Fibroblast of lung (primary cell): ENCODE results near the gene PEX11B. TPM values are rescaled to one million over a fixed set of nuclear protein-coding genes. Genes with fewer than 3 reads are reported as not detected.
A peak's percentile ranks its signal among the peaks of the same experiment; 100 is the strongest.

Experiments
- DNase-seq, 2 donors: peaks; one replicate each; pipeline versions ENCODE4 v3.0.0 to v3.0.0-alpha.2; 2010; ENCODE audit warnings: low read depth in 2 of 2
- H2AFZ ChIP-seq: 2 replicates; pipeline ENCODE4 v1.5.1; 2012; ENCODE audit warnings: low read length, control low read depth, inconsistent platforms
- H3K27ac ChIP-seq: 2 replicates; pipeline ENCODE4 v1.5.1; 2011; ENCODE audit warnings: low read length, control low read depth; ENCODE audit not compliant: insufficient read depth
- H3K27me3 ChIP-seq: 2 replicates; pipeline ENCODE4 v1.5.1; 2011; ENCODE audit warnings: mild to moderate bottlenecking, low read length; ENCODE audit not compliant: control insufficient read depth, insufficient read depth
- H3K36me3 ChIP-seq: 2 replicates; pipeline ENCODE4 v1.5.1; 2011; ENCODE audit warnings: low read length; ENCODE audit not compliant: control insufficient read depth, insufficient read depth
- H3K4me1 ChIP-seq: 2 replicates; pipeline ENCODE4 v1.5.1; 2011; ENCODE audit warnings: low read length; ENCODE audit not compliant: control insufficient read depth, insufficient read depth; ENCODE audit errors: extremely low read depth
- H3K4me2 ChIP-seq: 2 replicates; pipeline ENCODE4 v1.5.1; 2011; ENCODE audit warnings: low read length, control low read depth; ENCODE audit not compliant: insufficient read depth; ENCODE audit errors: extremely low read depth
- H3K4me3 ChIP-seq, 4 experiments: fragments of 200-600 bp in 1 of 4; sonication (generic) in 1 of 4; replicated peaks in 1 of 4; 2 replicates each; pipeline ENCODE4 v1.5.1; 2011 to 2016; ENCODE audit warnings: low read length in 4 of 4, low read depth in 3 of 4, mild to moderate bottlenecking in 3 of 4, control low read depth in 2 of 4, inconsistent platforms in 1 of 4, mixed read lengths in 1 of 4; ENCODE audit not compliant: insufficient read depth in 1 of 4; ENCODE audit errors: control extremely low read depth in 1 of 4
- H3K79me2 ChIP-seq: 2 replicates; pipeline ENCODE4 v1.5.1; 2012; ENCODE audit warnings: mild to moderate bottlenecking, low read length, inconsistent platforms; ENCODE audit not compliant: control insufficient read depth, insufficient read depth
- H3K9ac ChIP-seq: 2 replicates; pipeline ENCODE4 v1.5.1; 2011; ENCODE audit warnings: mild to moderate bottlenecking, low read length, control low read depth; ENCODE audit not compliant: insufficient read depth
- H3K9me3 ChIP-seq: 2 replicates; pipeline ENCODE4 v1.5.1; 2012; ENCODE audit warnings: low read depth, low read length; ENCODE audit not compliant: control insufficient read depth, insufficient read depth
- H4K20me1 ChIP-seq: 2 replicates; pipeline ENCODE4 v1.5.1; 2011; ENCODE audit warnings: low read length; ENCODE audit not compliant: control insufficient read depth, insufficient read depth; ENCODE audit errors: extremely low read depth
- EZH2 ChIP-seq: IDR thresholded peaks from 2 replicates; pipeline ENCODE4 v1.5.1; 2012; ENCODE audit warnings: low read length, control low read depth, mild to moderate bottlenecking; ENCODE audit errors: missing control alignments
- polyA plus RNA-seq, 2 donors: library from polyadenylated mRNA; depleted of rRNA in 1 of 2; stranded (reverse) in 1 of 2; unstranded in 1 of 2; fragments of >200 nt; gene quantifications; 2 replicates each; pipeline ENCODE4 v1.2.1, GENCODE V29; 2011 to 2012; ENCODE audit warnings: missing spikeins in 1 of 2
- total RNA-seq: library from RNA; depleted of rRNA; stranded (reverse); fragments of >200 nt; gene quantifications from 2 replicates; pipeline ENCODE4 v1.2.1, GENCODE V29; 2014
- TF ChIP-seq, protein P1 (sequence below), 2 donors: IDR thresholded peaks in 1 of 2; conservative IDR thresholded peaks in 1 of 2; 1 replicate in 1 of 2; 2 replicates in 1 of 2; pipeline ENCODE4 v1.5.1; 2011 to 2012; ENCODE audit warnings: low read length in 2 of 2, control low read depth in 1 of 2, inconsistent platforms in 1 of 2, low read depth in 1 of 2, mild to moderate bottlenecking in 1 of 2

Gene PEX11B
- total and polyA plus RNA-seq, 2 donors (not counting 1 experiment from before 2014, with no cell fraction given) = 28.2 to 34.3 TPM

DNA sequence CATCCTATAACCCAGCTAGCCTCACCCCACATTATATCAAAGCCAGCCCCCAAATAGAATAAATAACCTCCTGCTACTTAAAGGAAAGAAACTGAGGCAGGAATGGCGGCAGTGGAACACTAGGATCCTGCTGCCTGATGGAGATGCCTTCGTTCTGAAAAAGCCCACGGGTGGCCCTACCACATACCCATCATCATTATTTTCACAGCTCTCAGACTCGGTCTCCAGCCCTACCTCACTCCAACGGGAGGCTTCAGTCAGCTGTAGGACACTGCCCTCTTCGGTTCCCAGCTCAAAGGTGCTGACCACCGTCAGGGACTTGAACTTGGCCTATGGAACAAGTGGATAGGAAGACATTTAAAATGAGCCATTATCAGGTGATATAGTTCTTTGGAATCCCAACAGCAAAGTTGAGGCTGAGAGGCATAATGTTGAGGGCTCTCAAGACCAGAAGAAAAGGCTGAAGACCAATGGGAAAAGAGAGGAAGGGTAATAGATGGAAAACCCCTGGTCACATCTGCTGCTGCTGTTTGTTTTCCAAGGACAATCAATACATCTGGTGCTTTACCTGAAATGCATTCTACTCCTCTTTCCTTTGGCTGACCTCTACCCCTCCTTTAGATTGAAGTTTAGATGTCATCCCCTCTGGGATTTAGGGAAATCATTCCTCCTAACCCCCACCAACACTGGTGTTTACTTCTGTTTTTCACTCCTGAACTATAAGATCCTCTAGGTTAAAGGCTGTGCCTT is 25.0 kb downstream of the PEX11B start:
- Histone ChIP-seq H2AFZ (no peak overlapping the region), H3K4me3 (no peak overlapping the region), H4K20me1 (no peaks in the 10 kb centered on the region), H3K9ac (no peak overlapping the region), H3K4me1 (peaks cover 19% of the 10 kb centered on the region), H3K27ac (no peak overlapping the region), H3K36me3 (no peaks in the 10 kb centered on the region), H3K79me2 (no peaks in the 10 kb centered on the region), H3K4me2 (no peak overlapping the region), H3K27me3 (no peaks in the 10 kb centered on the region), H3K9me3 (no peaks in the 10 kb centered on the region)
- no peak for DNase-seq
- TF ChIP-seq, protein P1, sequence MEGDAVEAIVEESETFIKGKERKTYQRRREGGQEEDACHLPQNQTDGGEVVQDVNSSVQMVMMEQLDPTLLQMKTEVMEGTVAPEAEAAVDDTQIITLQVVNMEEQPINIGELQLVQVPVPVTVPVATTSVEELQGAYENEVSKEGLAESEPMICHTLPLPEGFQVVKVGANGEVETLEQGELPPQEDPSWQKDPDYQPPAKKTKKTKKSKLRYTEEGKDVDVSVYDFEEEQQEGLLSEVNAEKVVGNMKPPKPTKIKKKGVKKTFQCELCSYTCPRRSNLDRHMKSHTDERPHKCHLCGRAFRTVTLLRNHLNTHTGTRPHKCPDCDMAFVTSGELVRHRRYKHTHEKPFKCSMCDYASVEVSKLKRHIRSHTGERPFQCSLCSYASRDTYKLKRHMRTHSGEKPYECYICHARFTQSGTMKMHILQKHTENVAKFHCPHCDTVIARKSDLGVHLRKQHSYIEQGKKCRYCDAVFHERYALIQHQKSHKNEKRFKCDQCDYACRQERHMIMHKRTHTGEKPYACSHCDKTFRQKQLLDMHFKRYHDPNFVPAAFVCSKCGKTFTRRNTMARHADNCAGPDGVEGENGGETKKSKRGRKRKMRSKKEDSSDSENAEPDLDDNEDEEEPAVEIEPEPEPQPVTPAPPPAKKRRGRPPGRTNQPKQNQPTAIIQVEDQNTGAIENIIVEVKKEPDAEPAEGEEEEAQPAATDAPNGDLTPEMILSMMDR (conservative IDR thresholded peaks at IDR 0.05 in 1 of 2, IDR thresholded peaks at IDR 0.05 in 1 of 2; ENCODE audit: low read depth in 1 of 2, low read length in 2 of 2) = no peak
- no peak for TF ChIP-seq EZH2

DNA sequence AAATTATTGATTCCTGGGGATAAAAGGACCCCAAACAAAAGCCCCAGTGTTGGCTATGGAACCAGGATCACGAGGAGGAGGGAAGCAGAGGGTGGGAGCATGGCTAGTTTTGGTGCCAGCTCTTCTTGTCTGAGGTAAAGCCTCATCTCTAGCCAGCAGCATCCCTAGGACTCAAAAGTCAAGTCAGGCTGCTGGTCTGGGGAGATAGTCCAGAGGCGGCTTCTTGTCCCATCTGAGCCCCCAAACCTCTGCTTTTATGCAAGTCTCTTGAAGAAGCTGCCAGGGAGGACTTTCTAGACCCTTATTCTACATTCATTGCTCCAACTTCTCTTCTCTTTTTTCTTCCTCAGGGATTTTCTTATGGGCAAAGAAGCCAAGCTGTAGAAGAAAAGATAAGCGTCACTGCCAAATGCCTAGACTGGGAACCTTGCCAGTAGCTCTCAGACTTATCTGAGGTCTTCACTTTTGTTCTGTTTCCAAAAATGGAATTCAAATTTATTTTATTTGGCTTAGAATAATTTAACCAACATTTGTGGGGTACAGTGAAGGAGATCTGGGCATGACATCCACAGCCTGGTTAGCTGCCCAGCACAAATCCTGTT is 25.9 kb downstream of the PEX11B start:
- Histone ChIP-seq H3K4me1 (peaks cover 19% of the 10 kb centered on the region), H3K79me2 (no peaks in the 10 kb centered on the region), H3K4me2 (peak overlapping the region; percentile 83), H4K20me1 (no peaks in the 10 kb centered on the region), H3K27ac (peak overlapping the region; percentile 90), H3K9ac (peak overlapping the region; percentile 39), H2AFZ (peak overlapping the region; percentile 28), H3K9me3 (no peaks in the 10 kb centered on the region), H3K36me3 (no peaks in the 10 kb centered on the region), H3K27me3 (no peaks in the 10 kb centered on the region), H3K4me3 (peak overlapping the region; percentile 1 to 40 (median 10))
- no peak for TF ChIP-seq EZH2
- TF ChIP-seq, protein P1 (conservative IDR thresholded peaks at IDR 0.05 in 1 of 2, IDR thresholded peaks at IDR 0.05 in 1 of 2; ENCODE audit: low read depth in 1 of 2, low read length in 2 of 2) = no peak
- DNase-seq = peak; percentile 69 to 72

DNA sequence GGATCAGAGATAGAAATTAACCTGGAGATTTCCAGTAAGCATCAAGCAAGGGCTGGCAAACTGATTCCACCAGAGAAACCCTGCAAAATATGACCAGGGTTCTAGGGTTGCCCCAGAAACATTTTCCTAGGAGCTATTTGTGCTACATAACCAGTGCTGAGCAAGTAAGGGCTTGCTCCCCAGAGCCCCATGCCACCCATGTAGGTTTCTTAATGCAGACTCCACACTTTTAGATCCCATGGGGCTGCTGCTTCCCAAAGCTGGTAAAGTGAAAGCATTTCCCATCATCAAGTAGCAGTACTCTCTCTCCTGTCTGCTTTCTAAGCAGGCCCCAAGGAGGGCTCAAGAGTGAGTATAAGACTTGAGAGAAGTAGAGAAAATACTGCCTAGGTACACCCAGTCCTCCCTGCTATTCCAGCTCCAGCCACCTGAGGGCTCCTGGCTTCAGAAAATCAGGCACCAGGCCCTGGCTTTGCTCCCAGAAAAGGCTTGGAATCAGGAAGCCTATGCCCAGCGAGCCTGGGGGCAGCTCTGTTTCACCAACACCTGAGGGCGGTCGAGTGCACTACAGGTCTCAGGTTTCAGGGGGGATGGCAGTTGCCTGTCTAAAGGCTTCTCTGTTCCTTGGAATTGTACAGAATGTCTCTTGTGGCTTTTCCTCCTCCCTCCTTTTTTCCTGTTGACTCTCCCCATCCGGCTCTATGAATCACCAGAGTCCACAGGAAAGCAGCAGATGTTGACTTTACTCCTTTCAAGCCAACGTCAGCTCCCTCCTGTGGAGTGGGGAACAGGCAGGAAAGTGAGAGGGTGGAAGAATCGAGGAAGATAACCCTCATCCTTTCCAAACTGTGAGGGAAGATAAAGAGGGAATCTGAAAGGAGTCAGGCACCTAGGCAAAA is 26.7 kb downstream of the PEX11B start:
- H3K4me3 ChIP-seq = peak overlapping the region; percentile 1 to 40 (median 10)
- DNase-seq = peak; percentile 99 to 100
- no peaks in the 10 kb centered on the region for H3K36me3 ChIP-seq

More for the DNA sequence above, 26.7 kb downstream of the PEX11B start:
- peak overlapping the region; percentile 83 for H3K4me2 ChIP-seq
- H3K27me3 ChIP-seq = no peaks in the 10 kb centered on the region
- no peaks in the 10 kb centered on the region for H3K79me2 ChIP-seq
- peak overlapping the region; percentile 64 for H2AFZ ChIP-seq
- H3K9me3 ChIP-seq = no peaks in the 10 kb centered on the region
- H3K27ac ChIP-seq = peak overlapping the region; percentile 90
- no peaks in the 10 kb centered on the region for H4K20me1 ChIP-seq
- TF ChIP-seq, protein P1 (conservative IDR thresholded peaks at IDR 0.05 in 1 of 2, IDR thresholded peaks at IDR 0.05 in 1 of 2; ENCODE audit: low read depth in 1 of 2, low read length in 2 of 2) = peak; percentile 95 to 97
- TF ChIP-seq EZH2 = no peak
- H3K4me1 ChIP-seq = peaks cover 19% of the 10 kb centered on the region
- H3K9ac ChIP-seq = no peak overlapping the region
